CD14-positive monocyte (primary cell): ENCODE results near the gene POLR1D. TPM values are rescaled to one million over a fixed set of nuclear protein-coding genes. Genes with fewer than 3 reads are reported as not detected.

ENCODE experiments used
- DNase-seq, 3 donors: peaks; one replicate each; pipeline ENCODE4 v3.0.0-alpha.2; 2011 to 2022
- H2AFZ ChIP-seq: 2 replicates; pipeline ENCODE4 v1.6.0; 2012; ENCODE audit warnings: mild to moderate bottlenecking, low read depth, low read length, inconsistent platforms; ENCODE audit not compliant: insufficient read depth, poor library complexity, severe bottlenecking
- H3K27ac ChIP-seq, 2 donors: 1 replicate in 1 of 2; 2 replicates in 1 of 2; pipeline ENCODE4 v1.5.1; 2012 to 2013; ENCODE audit warnings: low read length in 2 of 2, control low read depth in 1 of 2, inconsistent platforms in 1 of 2, low read depth in 1 of 2, mild to moderate bottlenecking in 1 of 2
- H3K27me3 ChIP-seq, 2 donors: one replicate each; pipeline versions ENCODE4 v1.6.0 to v1.6.1; 2011 to 2013; ENCODE audit warnings: low read length in 2 of 2; ENCODE audit not compliant: control insufficient read depth in 2 of 2, insufficient read depth in 2 of 2
- H3K36me3 ChIP-seq, 2 donors: replicated peaks in 1 of 2; 1 replicate in 1 of 2; 2 replicates in 1 of 2; pipeline versions ENCODE4 v1.5.1 to v1.6.1; 2012 to 2013; ENCODE audit warnings: low read length in 2 of 2, control low read depth in 1 of 2, inconsistent platforms in 1 of 2, mild to moderate bottlenecking in 1 of 2; ENCODE audit not compliant: insufficient read depth in 2 of 2, control insufficient read depth in 1 of 2
- H3K4me1 ChIP-seq, 2 donors: 1 replicate in 1 of 2; 2 replicates in 1 of 2; pipeline versions ENCODE4 v1.5.1 to v1.6.1; 2012 to 2013; ENCODE audit warnings: low read length in 2 of 2, control low read depth in 1 of 2, inconsistent platforms in 1 of 2, mild to moderate bottlenecking in 1 of 2, moderate library complexity in 1 of 2; ENCODE audit not compliant: insufficient read depth in 2 of 2, control insufficient read depth in 1 of 2
- H3K4me2 ChIP-seq: replicated peaks from 2 replicates; pipeline ENCODE3; 2012; ENCODE audit warnings: low read length, moderate library complexity, mild to moderate bottlenecking; ENCODE audit not compliant: poor library complexity, severe bottlenecking; ENCODE audit errors: extremely low read depth
- H3K4me3 ChIP-seq, 3 experiments: fragments of 200-600 bp in 1 of 3; sonication (generic) in 1 of 3; replicated peaks in 1 of 3; 1 replicate in 2 of 3; 2 replicates in 1 of 3; pipeline ENCODE4 v1.5.1; 2011 to 2013; ENCODE audit warnings: low read length in 3 of 3, mild to moderate bottlenecking in 3 of 3, control low read depth in 2 of 3, low read depth in 2 of 3, inconsistent platforms in 1 of 3, moderate library complexity in 1 of 3
- H3K79me2 ChIP-seq: 2 replicates; pipeline ENCODE4 v1.6.0; 2012; ENCODE audit warnings: mild to moderate bottlenecking, control low read depth, inconsistent platforms, low read length, moderate library complexity; ENCODE audit not compliant: insufficient read depth
- H3K9ac ChIP-seq: 2 replicates; pipeline ENCODE4 v1.6.0; 2017; ENCODE audit warnings: low read length, mild to moderate bottlenecking; ENCODE audit not compliant: insufficient read depth, poor library complexity, severe bottlenecking
- H3K9me3 ChIP-seq, 2 donors: replicated peaks in 1 of 2; 1 replicate in 1 of 2; 2 replicates in 1 of 2; pipeline versions ENCODE4 v1.5.1 to v1.6.1; 2012 to 2013; ENCODE audit warnings: low read length in 2 of 2, control low read depth in 1 of 2; ENCODE audit not compliant: control insufficient read depth in 1 of 2, insufficient read depth in 1 of 2
- H4K20me1 ChIP-seq: 2 replicates; pipeline ENCODE4 v1.6.0; 2012; ENCODE audit warnings: mild to moderate bottlenecking, low read length, control low read depth, moderate library complexity; ENCODE audit not compliant: insufficient read depth
- H3K27ac Mint-ChIP-seq, 7 donors: one replicate each; pipeline ENCODE4 v1.8.0; 2020; ENCODE audit warnings: mild to moderate bottlenecking in 7 of 7, mixed read lengths in 7 of 7, moderate library complexity in 6 of 7, inconsistent platforms in 2 of 7
- H3K27me3 Mint-ChIP-seq, 3 donors: one replicate each; pipeline ENCODE4 v1.8.0; 2021 to 2022; ENCODE audit warnings: low read depth in 3 of 3, mild to moderate bottlenecking in 3 of 3, mixed read lengths in 3 of 3, moderate library complexity in 3 of 3, inconsistent platforms in 1 of 3
- H3K36me3 Mint-ChIP-seq, 2 donors: one replicate each; pipeline ENCODE4 v1.8.0; 2020; ENCODE audit warnings: mixed read lengths in 2 of 2, inconsistent platforms in 1 of 2, mild to moderate bottlenecking in 1 of 2
- H3K4me1 Mint-ChIP-seq: one replicate; pipeline ENCODE4 v1.8.0; 2020; ENCODE audit warnings: mild to moderate bottlenecking, mixed read lengths
- H3K4me3 Mint-ChIP-seq, 2 donors: one replicate each; pipeline ENCODE4 v1.8.0; 2020; ENCODE audit warnings: mild to moderate bottlenecking in 2 of 2, mixed read lengths in 2 of 2, moderate library complexity in 1 of 2
- H3K9me3 Mint-ChIP-seq, 7 donors: one replicate each; pipeline ENCODE4 v1.8.0; 2020 to 2022; ENCODE audit warnings: mixed read lengths in 7 of 7, mild to moderate bottlenecking in 6 of 7, moderate library complexity in 6 of 7, inconsistent platforms in 2 of 7
- CTCF ChIP-seq: fragments of 200-600 bp; IDR thresholded peaks from one replicate; pipeline ENCODE4 v1.8.0; 2022; ENCODE audit warnings: antibody characterized with exemption, mild to moderate bottlenecking
- WGBS: methylation state at CpG from one replicate; pipeline ENCODE4 v1.1.5; 2013; ENCODE audit warnings: missing lambda C conversion rate; ENCODE audit not compliant: insufficient coverage; 5-methylcytosine and 5-hydroxymethylcytosine counted together
- intact Hi-C, 2 donors: fragments of 100-400 bp; cut with micrococcal nuclease; formaldehyde crosslinking; loops; one replicate each; pipeline versions ENCODE4 v1.15.0 to v1.15.1; 2023
- polyA plus RNA-seq, 3 donors: library from polyadenylated mRNA; depleted of rRNA in 1 of 3; unstranded in 2 of 3; stranded (reverse) in 1 of 3; fragments of 300-500 nt in 2 of 3; fragments of >200 nt in 1 of 3; fragmentation: Illumina TruSeq in 2 of 3; gene quantifications; 1 replicate in 2 of 3; 2 replicates in 1 of 3; pipeline ENCODE4 v1.2.3, GENCODE V29; 2012 to 2021

The POLR1D gene
- polyA plus RNA-seq, 3 donors = 122 to 146 (median 139) TPM

GRCh38 chr13:27644302-27644701 is 22.6 kb downstream of the POLR1D start:
- peaks cover 19 to 25% of the 10 kb centered on the region in 2 donors for H3K36me3 Mint-ChIP-seq
- no peak overlapping the region for H3K4me3 ChIP-seq
- DNase-seq = no peak
- TF ChIP-seq CTCF = no peak
- no peak overlapping the region for H3K4me3 Mint-ChIP-seq
- no peak overlapping the region for H3K4me2 ChIP-seq
- peak overlapping the region in 1 of 2 donors; percentile 6 for H3K27ac ChIP-seq
- no peaks in the 10 kb centered on the region for H3K4me1 ChIP-seq
- no CpG with 5 or more reads among the region's 1 CpG for WGBS
- no peak overlapping the region for H3K27ac Mint-ChIP-seq
- peaks cover 63% of the 10 kb centered on the region for H4K20me1 ChIP-seq
- peaks cover 2 to 7% of the 10 kb centered on the region in 2 donors for H3K9me3 ChIP-seq
- peaks cover 0 to 11% (median 3%) of the 10 kb centered on the region in 7 donors for H3K9me3 Mint-ChIP-seq
- intact Hi-C loops = no loop called here
- peaks cover 79% of the 10 kb centered on the region for H3K79me2 ChIP-seq
- H3K27me3 ChIP-seq = no peaks in the 10 kb centered on the region
- H3K4me1 Mint-ChIP-seq = peaks cover 24% of the 10 kb centered on the region
- H3K27me3 Mint-ChIP-seq = no peaks in the 10 kb centered on the region
- H3K9ac ChIP-seq = no peak overlapping the region
- peaks cover 13 to 22% of the 10 kb centered on the region in 2 donors for H3K36me3 ChIP-seq
- H2AFZ ChIP-seq = no peak overlapping the region

GRCh38 chr13:27650312-27650711 is 28.6 kb downstream of the POLR1D start:
- WGBS = no CpG with 5 or more reads among the region's 1 CpG
- Histone ChIP-seq H3K27me3 (no peaks in the 10 kb centered on the region), H2AFZ (no peak overlapping the region), H4K20me1 (peaks cover 23% of the 10 kb centered on the region), H3K4me1 (no peaks in the 10 kb centered on the region), H3K79me2 (peaks cover 27% of the 10 kb centered on the region), H3K4me2 (no peak overlapping the region), H3K9ac (no peak overlapping the region), H3K27ac (no peak overlapping the region), H3K36me3 (peaks cover 40 to 69% of the 10 kb centered on the region in 2 donors), H3K9me3 (peaks cover 13 to 19% of the 10 kb centered on the region in 2 donors), H3K4me3 (no peak overlapping the region)
- peaks cover 2% of the 10 kb centered on the region for H3K4me1 Mint-ChIP-seq
- TF ChIP-seq CTCF = no peak
- H3K4me3 Mint-ChIP-seq = no peak overlapping the region
- DNase-seq = no peak
- H3K9me3 Mint-ChIP-seq = peaks cover 9 to 20% (median 14%) of the 10 kb centered on the region in 7 donors
- no peak overlapping the region for H3K27ac Mint-ChIP-seq
- no peaks in the 10 kb centered on the region for H3K27me3 Mint-ChIP-seq
- intact Hi-C loops = no loop called here
- H3K36me3 Mint-ChIP-seq = peaks cover 49 to 50% of the 10 kb centered on the region in 2 donors
